SK-N-SH treated with all-trans-retinoic acid at 6 μM for 48 hours (cell line): Measurements from ENCODE around the gene NIT2.

ENCODE experiments used
- ATAC-seq: fragments of 200-7000 bp; cut with Tn5 transposase; 3 replicates; pipeline ENCODE4 v1.9.1; 2020; ENCODE audit warnings: mild to moderate bottlenecking, moderate library complexity
- ARNTL ChIP-seq: fragments of 450-650 bp; formaldehyde crosslinking; IDR thresholded peaks from 2 replicates; pipeline ENCODE4 v1.5.0; 2020; ENCODE audit warnings: low read depth, mild to moderate bottlenecking, moderate library complexity, borderline replicate concordance
- BACH2 ChIP-seq: fragments of 250-450 bp; sonication (Bioruptor Pico); IDR thresholded peaks from 2 replicates; pipeline ENCODE4 v1.9.0; 2021; ENCODE audit warnings: mild to moderate bottlenecking, borderline replicate concordance
- CREB5 ChIP-seq: fragments of 250-450 bp; sonication (Bioruptor Pico); IDR thresholded peaks from 2 replicates; pipeline ENCODE4 v1.5.1; 2020; ENCODE audit warnings: low read depth, mild to moderate bottlenecking, moderate library complexity
- CSRNP3 ChIP-seq: fragments of 250-450 bp; sonication (Bioruptor Pico); IDR thresholded peaks from 2 replicates; pipeline ENCODE4 v1.5.1; 2021; ENCODE audit warnings: mild to moderate bottlenecking, moderate library complexity
- ESRRG ChIP-seq: fragments of 250-450 bp; sonication (Bioruptor Pico); IDR thresholded peaks from 2 replicates; pipeline ENCODE4 v1.6.1; 2021; ENCODE audit warnings: mild to moderate bottlenecking
- ISL1 ChIP-seq: fragments of 250-450 bp; sonication (Bioruptor Pico); IDR thresholded peaks from 2 replicates; pipeline ENCODE4 v2.1.2; 2022; ENCODE audit warnings: mild to moderate bottlenecking, moderate library complexity
- OSR1 ChIP-seq: fragments of 250-450 bp; sonication (Bioruptor Pico); IDR thresholded peaks from 2 replicates; pipeline ENCODE4 v1.8.0; 2022; ENCODE audit warnings: moderate library complexity, mild to moderate bottlenecking, inconsistent platforms
- PATZ1 ChIP-seq: fragments of 250-450 bp; sonication (Bioruptor Pico); IDR thresholded peaks from 2 replicates; pipeline ENCODE4 v1.8.0; 2020; ENCODE audit warnings: mild to moderate bottlenecking, moderate library complexity, borderline replicate concordance
- PPARA ChIP-seq: fragments of 250-450 bp; sonication (Bioruptor Pico); IDR thresholded peaks from 2 replicates; pipeline ENCODE4 v1.5.0; 2020; ENCODE audit warnings: mild to moderate bottlenecking, borderline replicate concordance
- RARB ChIP-seq: fragments of 250-450 bp; sonication (Bioruptor Pico); IDR thresholded peaks from 2 replicates; pipeline ENCODE4 v1.8.0; 2021; ENCODE audit warnings: mild to moderate bottlenecking, moderate library complexity
- SNAI2 ChIP-seq: fragments of 250-450 bp; sonication (Bioruptor Pico); IDR thresholded peaks from 2 replicates; pipeline ENCODE4 v1.5.0; 2020; ENCODE audit warnings: mild to moderate bottlenecking, moderate library complexity
- TCF4 ChIP-seq: fragments of 250-450 bp; sonication (Bioruptor Pico); IDR thresholded peaks from 2 replicates; pipeline ENCODE4 v1.8.0; 2021; ENCODE audit warnings: mild to moderate bottlenecking, moderate library complexity, borderline replicate concordance
- TOX ChIP-seq: fragments of 250-450 bp; sonication (Bioruptor Pico); IDR thresholded peaks from 2 replicates; pipeline ENCODE4 v1.8.0; 2021; ENCODE audit warnings: mild to moderate bottlenecking, moderate library complexity, borderline replicate concordance
- TSHZ2 ChIP-seq: fragments of 250-450 bp; sonication (Bioruptor Pico); IDR thresholded peaks from 2 replicates; pipeline ENCODE4 v1.5.0; 2020; ENCODE audit warnings: mild to moderate bottlenecking, moderate library complexity
- ZC3H10 ChIP-seq: fragments of 250-450 bp; sonication (Bioruptor Pico); IDR thresholded peaks from 2 replicates; pipeline ENCODE4 v1.5.1; 2021; ENCODE audit warnings: mild to moderate bottlenecking, moderate library complexity
- ZFP30 ChIP-seq: fragments of 450-650 bp; formaldehyde crosslinking; IDR thresholded peaks from 2 replicates; pipeline ENCODE4 v1.5.0; 2022; ENCODE audit warnings: mild to moderate bottlenecking, moderate library complexity
- ZNF565 ChIP-seq: fragments of 450-650 bp; formaldehyde crosslinking; conservative IDR thresholded peaks from 2 replicates; pipeline ENCODE4 v1.5.0; 2020; ENCODE audit warnings: low read depth, mild to moderate bottlenecking, moderate library complexity
- ZNF70 ChIP-seq: fragments of 450-650 bp; formaldehyde crosslinking; IDR thresholded peaks from 2 replicates; pipeline ENCODE4 v1.5.0; 2020; ENCODE audit warnings: mild to moderate bottlenecking, moderate library complexity

Gene NIT2

GRCh38 chr3:100403362-100404249 lies 69.0 kb downstream of the NIT2 start:
- no peak for ATAC-seq
- TF ChIP-seq ZNF70 (CRISPR knock-in tag) (no peak), TCF4 (CRISPR knock-in tag) (no peak), BACH2 (CRISPR knock-in tag) (no peak), TOX (no peak), RARB (CRISPR knock-in tag) (no peak), TSHZ2 (CRISPR knock-in tag) (no peak), ZFP30 (no peak), CREB5 (no peak), ESRRG (CRISPR knock-in tag) (no peak), ZC3H10 (no peak), PATZ1 (CRISPR knock-in tag) (no peak), PPARA (CRISPR knock-in tag) (no peak)

- ATAC-seq: no peak
- no peak for TF ChIP-seq ISL1 (CRISPR knock-in tag)
- TF ChIP-seq SNAI2 (CRISPR knock-in tag): no peak
- no peak for TF ChIP-seq PPARA (CRISPR knock-in tag)
- TF ChIP-seq RARB (CRISPR knock-in tag): no peak
- no peak for TF ChIP-seq TOX
- no peak for TF ChIP-seq ZC3H10
- TF ChIP-seq TSHZ2 (CRISPR knock-in tag): no peak
- TF ChIP-seq ZNF565 (CRISPR knock-in tag): no peak
- TF ChIP-seq OSR1: no peak
- TF ChIP-seq ARNTL (CRISPR knock-in tag): no peak
- no peak for TF ChIP-seq CSRNP3
- no peak for TF ChIP-seq PATZ1 (CRISPR knock-in tag)
Observed at GRCh38 chr3:100404250-100404548, 69.6 kb downstream of the NIT2 start.
